SK-N-SH treated with all-trans-retinoic acid at 6 μM for 48 hours (cell line): ENCODE results near the gene KRTAP4-7.
"Not testable (repeated sequence)": the region's sequence is repeated elsewhere in the genome, so short reads cannot be mapped to it uniquely, and the experiment has no call there.

Source experiments
- ARNTL ChIP-seq: fragments of 450-650 bp; formaldehyde crosslinking; IDR thresholded peaks from 2 replicates; pipeline ENCODE4 v1.5.0; 2020; ENCODE audit warnings: low read depth, mild to moderate bottlenecking, moderate library complexity, borderline replicate concordance
- CREB5 ChIP-seq: fragments of 250-450 bp; sonication (Bioruptor Pico); IDR thresholded peaks from 2 replicates; pipeline ENCODE4 v1.5.1; 2020; ENCODE audit warnings: low read depth, mild to moderate bottlenecking, moderate library complexity
- CSRNP3 ChIP-seq: fragments of 250-450 bp; sonication (Bioruptor Pico); IDR thresholded peaks from 2 replicates; pipeline ENCODE4 v1.5.1; 2021; ENCODE audit warnings: mild to moderate bottlenecking, moderate library complexity
- ESRRG ChIP-seq: fragments of 250-450 bp; sonication (Bioruptor Pico); IDR thresholded peaks from 2 replicates; pipeline ENCODE4 v1.6.1; 2021; ENCODE audit warnings: mild to moderate bottlenecking
- ISL1 ChIP-seq: fragments of 250-450 bp; sonication (Bioruptor Pico); IDR thresholded peaks from 2 replicates; pipeline ENCODE4 v2.1.2; 2022; ENCODE audit warnings: mild to moderate bottlenecking, moderate library complexity
- PATZ1 ChIP-seq: fragments of 250-450 bp; sonication (Bioruptor Pico); IDR thresholded peaks from 2 replicates; pipeline ENCODE4 v1.8.0; 2020; ENCODE audit warnings: mild to moderate bottlenecking, moderate library complexity, borderline replicate concordance
- ZC3H10 ChIP-seq: fragments of 250-450 bp; sonication (Bioruptor Pico); IDR thresholded peaks from 2 replicates; pipeline ENCODE4 v1.5.1; 2021; ENCODE audit warnings: mild to moderate bottlenecking, moderate library complexity
- ZFP3 ChIP-seq: fragments of 250-450 bp; sonication (Bioruptor Pico); IDR thresholded peaks from 2 replicates; pipeline ENCODE4 v1.5.0; 2020; ENCODE audit warnings: mild to moderate bottlenecking, moderate library complexity
- ZFP30 ChIP-seq: fragments of 450-650 bp; formaldehyde crosslinking; IDR thresholded peaks from 2 replicates; pipeline ENCODE4 v1.5.0; 2022; ENCODE audit warnings: mild to moderate bottlenecking, moderate library complexity
- ZNF565 ChIP-seq: fragments of 450-650 bp; formaldehyde crosslinking; conservative IDR thresholded peaks from 2 replicates; pipeline ENCODE4 v1.5.0; 2020; ENCODE audit warnings: low read depth, mild to moderate bottlenecking, moderate library complexity
- ZNF70 ChIP-seq: fragments of 450-650 bp; formaldehyde crosslinking; IDR thresholded peaks from 2 replicates; pipeline ENCODE4 v1.5.0; 2020; ENCODE audit warnings: mild to moderate bottlenecking, moderate library complexity

GRCh38 chr17:41099682-41100480, 15.9 kb downstream of the KRTAP4-7 start:
- TF ChIP-seq ZNF70 (CRISPR knock-in tag); ARNTL (CRISPR knock-in tag); CREB5 (CRISPR knock-in tag); ZFP3; ESRRG (CRISPR knock-in tag); ZC3H10 (CRISPR knock-in tag); ISL1 (CRISPR knock-in tag); ZNF565; PATZ1 (CRISPR knock-in tag); CSRNP3; ZFP30 (CRISPR knock-in tag): not testable (repeated sequence)
